ENCODE results near the gene FKBP2.

FKBP2 gene

DNA sequence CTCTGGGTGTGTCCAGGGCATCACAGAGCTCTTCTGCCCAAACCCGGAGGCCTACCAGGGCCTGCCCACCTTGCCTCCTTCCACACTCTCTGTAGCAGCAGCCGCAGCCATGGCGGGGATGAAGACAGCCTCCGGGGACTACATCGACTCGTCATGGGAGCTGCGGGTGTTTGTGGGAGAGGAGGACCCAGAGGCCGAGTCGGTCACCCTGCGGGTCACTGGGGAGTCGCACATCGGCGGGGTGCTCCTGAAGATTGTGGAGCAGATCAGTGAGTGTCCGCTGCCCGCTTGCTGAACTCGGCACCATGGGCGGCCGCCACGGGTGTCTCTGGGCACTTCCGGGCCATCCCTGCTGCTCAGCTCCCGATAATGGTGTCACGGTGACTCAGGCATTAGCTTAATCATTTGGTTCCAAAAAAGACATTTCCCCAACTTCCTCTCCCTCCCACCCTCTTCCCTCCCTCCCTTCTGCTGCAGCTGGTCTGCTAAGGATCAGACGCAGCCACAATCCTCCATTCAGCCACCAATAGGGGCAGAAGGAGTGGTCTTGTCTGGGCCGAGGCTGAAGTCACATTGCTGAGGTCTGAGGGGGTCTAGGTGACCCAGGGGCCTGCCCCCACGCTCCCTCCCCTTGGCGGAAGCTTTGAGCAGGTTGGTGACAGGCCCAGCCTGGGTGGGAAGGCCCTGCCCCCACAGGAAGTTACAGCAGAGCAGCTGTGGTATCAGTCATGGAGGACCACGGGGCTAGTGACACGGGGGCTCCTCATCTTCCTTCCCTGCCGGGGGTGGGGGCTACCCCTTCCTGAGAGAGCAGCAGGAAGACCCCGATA, 33.4 kb upstream of the FKBP2 start:
- Histone ChIP-seq H3K9ac (ENCODE audit: low read length) (peak overlapping the region; percentile 9), H3K4me3 (ENCODE audit: low read depth in 1 of 2, low read length in 2 of 2) (peak overlapping the region; percentile 16 to 25), H3K9me3 (ENCODE audit: low read length) (no peaks in the 10 kb centered on the region), H3K27me3 (ENCODE audit: control insufficient read depth in 1 of 2, insufficient read depth in 2 of 2, low read length in 2 of 2) (no peaks in the 10 kb centered on the region), H3K27ac (ENCODE audit: low read depth, low read length) (peak overlapping the region; percentile 79), H3K36me3 (ENCODE audit: insufficient read depth, low read length) (peaks cover 19% of the 10 kb centered on the region), H3K4me1 (ENCODE audit: insufficient read depth, low read length) (peaks cover 15% of the 10 kb centered on the region)

DNA sequence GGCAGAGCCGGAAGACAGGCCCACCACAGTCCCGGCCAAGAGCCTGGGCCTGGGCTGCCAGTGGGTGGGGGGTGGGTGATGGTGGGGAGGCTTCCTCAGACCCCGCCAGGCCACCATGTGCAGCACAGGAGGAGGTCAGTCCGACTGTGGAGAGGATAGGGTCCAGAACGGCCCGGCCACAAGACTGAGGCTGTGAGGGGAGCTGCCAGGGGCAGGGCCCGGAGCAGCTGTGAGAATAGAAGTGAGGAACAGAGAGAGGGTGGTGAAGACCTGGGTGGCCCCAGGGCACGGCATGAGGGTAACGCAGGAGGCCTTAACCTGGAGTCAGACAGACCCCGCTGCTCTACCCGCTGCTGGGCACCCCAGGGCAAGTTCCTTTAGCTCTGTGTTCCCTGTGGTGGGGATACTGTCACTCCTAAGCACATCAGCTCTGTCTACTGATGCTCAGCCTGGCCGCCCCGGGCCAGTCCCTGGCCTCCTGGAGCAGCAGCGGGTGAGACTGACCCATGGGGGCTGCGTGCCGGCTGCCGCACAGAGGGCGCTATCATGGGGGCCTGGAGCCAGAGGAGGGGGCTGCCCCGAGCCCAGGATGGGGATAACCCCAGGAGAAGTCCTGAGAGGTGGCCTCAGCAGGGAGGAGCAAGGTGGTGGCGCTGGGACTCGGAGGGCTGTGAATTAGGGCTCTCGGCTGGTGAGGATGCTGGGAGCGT, 32.7 kb upstream of the FKBP2 start:
- peak overlapping the region; percentile 76 for H3K27ac ChIP-seq (ENCODE audit: low read depth, low read length)
- peaks cover 15% of the 10 kb centered on the region for H3K4me1 ChIP-seq (ENCODE audit: insufficient read depth, low read length)
- no peaks in the 10 kb centered on the region for H3K9me3 ChIP-seq (ENCODE audit: low read length)
- peak overlapping the region in 1 of 2 donors; percentile 25 for H3K4me3 ChIP-seq (ENCODE audit: low read depth in 1 of 2, low read length in 2 of 2)
- no peaks in the 10 kb centered on the region for H3K27me3 ChIP-seq (ENCODE audit: control insufficient read depth in 1 of 2, insufficient read depth in 2 of 2, low read length in 2 of 2)
- H3K9ac ChIP-seq (ENCODE audit: low read length): peak overlapping the region; percentile 9
- H3K36me3 ChIP-seq (ENCODE audit: insufficient read depth, low read length): peaks cover 12% of the 10 kb centered on the region

DNA sequence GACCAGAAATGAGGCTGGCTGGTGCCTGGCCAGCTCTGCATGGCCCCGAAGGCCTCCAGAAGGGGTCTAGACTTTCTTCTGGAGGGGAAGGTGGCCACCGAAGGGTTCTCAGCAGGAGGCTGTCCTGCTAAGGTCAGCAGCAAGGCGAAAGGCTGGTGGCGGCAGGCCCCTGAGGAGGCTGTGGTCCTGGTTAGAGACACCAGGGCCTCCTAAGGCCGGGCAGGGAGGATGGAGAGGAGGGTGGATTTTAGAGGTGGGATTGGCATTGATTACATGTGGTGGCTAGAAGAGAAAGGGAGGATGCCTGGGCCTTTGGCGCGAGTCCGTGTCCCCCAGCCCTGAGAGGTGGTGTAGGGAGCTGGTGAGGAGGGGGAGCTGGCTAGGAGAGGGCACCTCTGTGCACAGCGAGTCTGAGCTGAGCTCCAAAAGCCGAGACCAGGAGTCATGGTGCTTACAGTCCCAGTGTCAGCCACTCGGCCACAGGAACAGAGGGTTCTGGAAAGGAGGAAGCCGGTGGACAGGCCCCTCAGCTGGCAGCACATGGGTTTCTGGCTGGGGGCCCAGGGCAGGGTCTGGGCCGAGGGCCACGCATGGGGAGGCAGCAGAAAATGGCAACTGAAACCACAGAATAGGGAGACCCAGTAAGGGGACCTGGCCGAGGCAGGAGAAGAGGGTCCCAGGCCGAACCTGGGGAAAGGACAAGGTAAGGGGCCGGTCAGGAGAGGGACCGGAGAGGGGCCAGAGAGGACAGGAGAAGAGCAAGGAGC, 31.9 kb upstream of the FKBP2 start:
- Histone ChIP-seq H3K4me1 (ENCODE audit: insufficient read depth, low read length) (peaks cover 13% of the 10 kb centered on the region), H3K4me3 (ENCODE audit: low read depth in 1 of 2, low read length in 2 of 2) (no peak overlapping the region), H3K9me3 (ENCODE audit: low read length) (no peaks in the 10 kb centered on the region), H3K9ac (ENCODE audit: low read length) (no peak overlapping the region), H3K27me3 (ENCODE audit: control insufficient read depth in 1 of 2, insufficient read depth in 2 of 2, low read length in 2 of 2) (no peaks in the 10 kb centered on the region), H3K27ac (ENCODE audit: low read depth, low read length) (no peak overlapping the region), H3K36me3 (ENCODE audit: insufficient read depth, low read length) (peaks cover 4% of the 10 kb centered on the region)

DNA sequence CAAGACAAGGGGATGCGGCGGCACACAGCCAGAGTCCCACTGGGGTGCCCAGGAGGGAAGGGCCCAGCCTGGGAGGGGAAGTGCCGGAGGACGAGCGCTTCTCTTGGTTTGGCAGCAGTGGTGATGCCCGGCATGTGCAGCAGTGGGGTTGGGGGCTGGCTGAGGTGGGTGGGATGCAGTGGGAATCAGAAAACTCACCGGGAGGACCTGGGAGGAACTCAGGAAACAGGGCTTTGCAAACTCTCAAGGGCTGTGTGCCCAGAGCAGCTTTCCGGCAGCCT, 31.4 kb upstream of the FKBP2 start:
- no peaks in the 10 kb centered on the region for H3K9me3 ChIP-seq (ENCODE audit: low read length)
- no peaks in the 10 kb centered on the region for H3K36me3 ChIP-seq (ENCODE audit: insufficient read depth, low read length)
- H3K27ac ChIP-seq (ENCODE audit: low read depth, low read length): no peak overlapping the region
- H3K27me3 ChIP-seq (ENCODE audit: control insufficient read depth in 1 of 2, insufficient read depth in 2 of 2, low read length in 2 of 2): no peaks in the 10 kb centered on the region
- no peak overlapping the region for H3K4me3 ChIP-seq (ENCODE audit: low read depth in 1 of 2, low read length in 2 of 2)
- H3K4me1 ChIP-seq (ENCODE audit: insufficient read depth, low read length): peaks cover 7% of the 10 kb centered on the region
- H3K9ac ChIP-seq (ENCODE audit: low read length): no peak overlapping the region

DNA sequence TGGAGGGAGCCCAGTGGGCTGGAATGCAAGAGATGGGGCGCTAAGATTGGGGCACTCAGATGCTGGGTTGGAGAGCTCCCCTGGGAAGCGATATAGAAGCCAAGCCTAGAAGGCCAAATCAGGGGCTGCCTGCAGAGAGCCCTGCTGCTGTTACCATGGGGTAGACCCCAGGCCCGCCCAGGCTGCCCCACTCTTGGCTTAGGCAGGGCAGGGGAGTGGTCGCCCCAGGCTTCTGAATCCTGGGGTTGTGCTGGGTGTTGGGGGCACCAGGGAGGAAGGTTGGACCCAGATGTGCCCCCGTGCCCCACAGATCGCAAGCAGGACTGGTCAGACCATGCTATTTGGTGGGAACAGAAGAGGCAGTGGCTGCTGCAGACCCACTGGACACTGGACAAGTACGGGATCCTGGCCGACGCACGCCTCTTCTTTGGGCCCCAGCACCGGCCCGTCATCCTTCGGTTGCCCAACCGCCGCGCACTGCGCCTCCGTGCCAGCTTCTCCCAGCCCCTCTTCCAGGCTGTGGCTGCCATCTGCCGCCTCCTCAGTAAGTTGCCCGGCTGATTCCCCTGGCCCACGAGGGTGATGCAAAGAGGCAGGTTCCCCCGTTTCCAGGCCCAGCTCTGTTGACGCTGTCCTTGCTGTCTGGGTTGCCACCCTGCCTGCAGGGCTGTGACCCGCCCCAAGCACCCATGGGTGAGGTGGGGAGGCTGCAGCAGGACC, 30.4 kb upstream of the FKBP2 start:
- Histone ChIP-seq H3K27me3 (ENCODE audit: control insufficient read depth in 1 of 2, insufficient read depth in 2 of 2, low read length in 2 of 2) (no peaks in the 10 kb centered on the region), H3K9ac (ENCODE audit: low read length) (no peak overlapping the region), H3K4me3 (ENCODE audit: low read depth in 1 of 2, low read length in 2 of 2) (no peak overlapping the region), H3K4me1 (ENCODE audit: insufficient read depth, low read length) (peaks cover 3% of the 10 kb centered on the region), H3K27ac (ENCODE audit: low read depth, low read length) (no peak overlapping the region), H3K36me3 (ENCODE audit: insufficient read depth, low read length) (no peaks in the 10 kb centered on the region), H3K9me3 (ENCODE audit: low read length) (no peaks in the 10 kb centered on the region)

DNA sequence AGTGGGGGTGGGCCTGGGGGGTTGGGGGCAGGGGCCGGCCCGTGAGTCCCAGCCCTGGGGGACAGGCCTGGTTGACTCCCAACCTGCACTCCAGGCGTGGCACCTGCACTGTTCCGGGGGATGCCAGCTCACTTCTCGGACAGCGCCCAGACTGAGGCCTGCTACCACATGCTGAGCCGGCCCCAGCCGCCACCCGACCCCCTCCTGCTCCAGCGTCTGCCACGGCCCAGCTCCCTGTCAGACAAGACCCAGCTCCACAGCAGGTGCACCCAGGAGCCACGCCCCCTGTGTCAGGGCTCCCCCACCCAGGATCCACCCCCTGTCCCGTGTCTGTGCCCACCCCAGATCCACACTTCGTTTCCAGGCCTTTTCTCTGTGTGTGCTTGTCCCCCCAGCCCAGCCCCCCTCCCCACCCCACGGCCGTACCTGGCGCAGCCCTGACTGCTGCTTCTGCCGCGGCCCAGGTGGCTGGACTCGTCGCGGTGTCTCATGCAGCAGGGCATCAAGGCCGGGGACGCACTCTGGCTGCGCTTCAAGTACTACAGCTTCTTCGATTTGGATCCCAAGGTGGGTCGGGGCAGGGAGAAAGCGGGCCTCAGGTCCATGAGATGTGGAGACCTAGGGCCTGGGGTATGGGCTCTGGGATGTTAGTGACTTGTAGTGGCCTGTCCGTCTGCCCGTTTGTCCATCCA, 29.6 kb upstream of the FKBP2 start:
- no peaks in the 10 kb centered on the region for H3K27me3 ChIP-seq (ENCODE audit: control insufficient read depth in 1 of 2, insufficient read depth in 2 of 2, low read length in 2 of 2)
- no peak overlapping the region for H3K27ac ChIP-seq (ENCODE audit: low read depth, low read length)
- H3K9me3 ChIP-seq (ENCODE audit: low read length): no peaks in the 10 kb centered on the region
- H3K9ac ChIP-seq (ENCODE audit: low read length): no peak overlapping the region
- peaks cover 3% of the 10 kb centered on the region for H3K4me1 ChIP-seq (ENCODE audit: insufficient read depth, low read length)
- no peak overlapping the region for H3K4me3 ChIP-seq (ENCODE audit: low read depth in 1 of 2, low read length in 2 of 2)
- no peaks in the 10 kb centered on the region for H3K36me3 ChIP-seq (ENCODE audit: insufficient read depth, low read length)

DNA sequence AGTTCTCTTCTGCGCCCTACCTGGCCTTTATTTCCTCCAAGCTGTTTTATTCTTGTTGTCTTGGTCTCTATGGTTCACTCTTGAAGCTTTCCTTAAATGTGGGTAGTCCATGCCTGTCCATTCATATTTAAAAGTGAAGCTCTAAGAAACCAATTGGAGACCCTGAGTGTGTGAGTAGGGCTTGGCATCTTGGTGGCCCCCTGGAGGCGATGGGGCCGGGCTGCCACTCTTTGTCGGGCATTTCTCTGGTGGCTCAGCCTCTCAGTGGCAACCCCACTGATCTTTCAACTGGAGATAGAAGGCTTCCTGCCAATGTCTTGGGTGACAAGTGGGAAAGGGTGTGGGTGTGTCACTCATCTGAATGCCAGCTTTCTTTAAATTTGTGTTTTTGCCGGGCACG, 24.0 kb upstream of the FKBP2 start:
- H3K9me3 ChIP-seq (ENCODE audit: low read length): no peaks in the 10 kb centered on the region
- H3K27me3 ChIP-seq (ENCODE audit: control insufficient read depth in 1 of 2, insufficient read depth in 2 of 2, low read length in 2 of 2): no peaks in the 10 kb centered on the region
- no peaks in the 10 kb centered on the region for H3K4me1 ChIP-seq (ENCODE audit: insufficient read depth, low read length)
- no peak overlapping the region for H3K4me3 ChIP-seq (ENCODE audit: low read depth in 1 of 2, low read length in 2 of 2)
- no peak overlapping the region for H3K27ac ChIP-seq (ENCODE audit: low read depth, low read length)
- no peak overlapping the region for H3K9ac ChIP-seq (ENCODE audit: low read length)
- no peaks in the 10 kb centered on the region for H3K36me3 ChIP-seq (ENCODE audit: insufficient read depth, low read length)

DNA sequence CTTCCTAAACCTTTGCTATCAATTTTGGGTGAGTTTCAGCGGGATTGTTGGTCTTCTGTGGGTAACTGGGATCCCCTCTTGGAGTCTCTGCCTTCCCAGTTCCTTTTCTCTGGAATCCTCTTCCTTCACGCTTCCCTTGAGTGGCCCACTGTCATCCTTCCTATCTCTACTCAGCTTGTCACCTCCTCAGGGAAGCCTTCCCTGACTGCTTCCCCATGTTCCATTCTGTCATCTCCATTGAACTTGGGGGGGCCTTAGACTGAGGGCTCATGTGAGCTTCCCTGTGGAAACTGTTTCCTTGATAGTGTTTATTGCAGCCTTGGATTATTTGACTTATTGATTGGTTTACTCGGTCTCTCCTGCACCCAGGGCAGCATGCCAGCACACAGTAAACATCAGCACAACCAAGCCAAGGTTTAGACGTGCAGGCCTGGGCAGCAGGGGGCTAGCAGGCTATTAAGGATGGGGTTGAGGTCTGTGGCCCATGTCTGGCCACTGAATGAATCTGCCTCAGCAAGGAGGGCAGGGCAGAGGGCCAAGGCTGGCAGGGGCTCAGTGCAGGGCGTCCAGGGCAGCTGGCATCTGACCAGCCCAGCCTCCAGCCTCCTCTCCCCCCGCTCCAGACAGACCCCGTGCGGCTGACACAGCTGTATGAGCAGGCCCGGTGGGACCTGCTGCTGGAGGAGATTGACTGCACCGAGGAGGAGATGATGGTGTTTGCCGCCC, 22.1 kb upstream of the FKBP2 start:
- H3K9me3 ChIP-seq (ENCODE audit: low read length): no peaks in the 10 kb centered on the region
- no peak overlapping the region for H3K27ac ChIP-seq (ENCODE audit: low read depth, low read length)
- H3K27me3 ChIP-seq (ENCODE audit: control insufficient read depth in 1 of 2, insufficient read depth in 2 of 2, low read length in 2 of 2): no peaks in the 10 kb centered on the region
- no peaks in the 10 kb centered on the region for H3K36me3 ChIP-seq (ENCODE audit: insufficient read depth, low read length)
- no peak overlapping the region for H3K9ac ChIP-seq (ENCODE audit: low read length)
- no peak overlapping the region for H3K4me3 ChIP-seq (ENCODE audit: low read depth in 1 of 2, low read length in 2 of 2)
- H3K4me1 ChIP-seq (ENCODE audit: insufficient read depth, low read length): no peaks in the 10 kb centered on the region

DNA sequence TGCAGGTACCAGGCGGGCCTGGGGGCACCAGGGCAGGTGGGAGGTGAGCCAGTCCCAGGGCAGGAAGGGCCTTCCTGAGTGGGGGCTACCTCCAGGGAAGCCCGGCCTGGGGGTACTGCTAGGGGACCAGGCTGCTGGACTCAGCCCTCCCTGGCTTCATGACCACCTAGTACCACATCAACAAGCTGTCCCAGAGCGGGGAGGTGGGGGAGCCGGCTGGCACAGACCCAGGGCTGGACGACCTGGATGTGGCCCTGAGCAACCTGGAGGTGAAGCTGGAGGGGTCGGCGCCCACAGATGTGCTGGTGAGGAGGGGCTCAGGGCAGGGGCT, 21.6 kb upstream of the FKBP2 start:
- Histone ChIP-seq H3K9me3 (ENCODE audit: low read length) (no peaks in the 10 kb centered on the region), H3K36me3 (ENCODE audit: insufficient read depth, low read length) (no peaks in the 10 kb centered on the region), H3K4me3 (ENCODE audit: low read depth in 1 of 2, low read length in 2 of 2) (no peak overlapping the region), H3K27ac (ENCODE audit: low read depth, low read length) (no peak overlapping the region), H3K9ac (ENCODE audit: low read length) (no peak overlapping the region), H3K27me3 (ENCODE audit: control insufficient read depth in 1 of 2, insufficient read depth in 2 of 2, low read length in 2 of 2) (no peaks in the 10 kb centered on the region), H3K4me1 (ENCODE audit: insufficient read depth, low read length) (no peaks in the 10 kb centered on the region)

DNA sequence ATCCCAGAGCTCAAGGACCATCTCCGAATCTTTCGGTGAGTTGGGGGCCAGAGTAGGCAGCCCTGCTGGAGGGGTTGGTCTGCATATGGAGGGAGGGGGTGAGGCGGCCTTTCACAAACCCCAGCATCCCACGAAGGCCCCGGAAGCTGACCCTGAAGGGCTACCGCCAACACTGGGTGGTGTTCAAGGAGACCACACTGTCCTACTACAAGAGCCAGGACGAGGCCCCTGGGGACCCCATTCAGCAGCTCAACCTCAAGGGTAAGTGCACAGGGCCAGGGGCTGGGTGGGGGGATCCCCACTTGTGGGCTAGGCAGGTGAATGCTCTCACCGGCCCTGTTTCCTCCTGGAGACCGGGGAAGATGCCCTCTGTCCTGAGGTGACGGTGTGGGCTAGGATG, 21.1 kb upstream of the FKBP2 start:
- Histone ChIP-seq H3K9me3 (ENCODE audit: low read length) (no peaks in the 10 kb centered on the region), H3K27ac (ENCODE audit: low read depth, low read length) (no peak overlapping the region), H3K4me1 (ENCODE audit: insufficient read depth, low read length) (no peaks in the 10 kb centered on the region), H3K27me3 (ENCODE audit: control insufficient read depth in 1 of 2, insufficient read depth in 2 of 2, low read length in 2 of 2) (no peaks in the 10 kb centered on the region), H3K9ac (ENCODE audit: low read length) (no peak overlapping the region), H3K36me3 (ENCODE audit: insufficient read depth, low read length) (no peaks in the 10 kb centered on the region), H3K4me3 (ENCODE audit: low read depth in 1 of 2, low read length in 2 of 2) (no peak overlapping the region)

All from muscle layer of colon (tissue), 2 donors.